HepG2 (cell line): Measurements from ENCODE around the gene DTNA. TPM values are rescaled to one million over a fixed set of nuclear protein-coding genes. Genes with fewer than 3 reads are reported as not detected.

Experiments used
- ATAC-seq: fragments of 200-7000 bp; cut with Tn5 transposase; 3 replicates; pipeline ENCODE4 v1.9.1; 2020; ENCODE audit warnings: mild to moderate bottlenecking, moderate library complexity
- BruUV-seq: library from RNA; stranded (reverse); fragments of 400-500 nt; replicated peaks from 2 replicates; lab custom pipeline; 2021; lab: Mats Ljungman, UMichigan
- CTCF ChIA-PET: fragments of 300-600 bp; formaldehyde crosslinking; extraction: SDS; loops from one replicate; lab custom pipeline; 2021; ENCODE audit warnings: low total read pairs, inconsistent platforms, low intra/inter-chr PET ratio; lab: Yijun Ruan, JAX
- POLR2A ChIA-PET: fragments of 350-600 bp; sonication (Branson Sonifier 250); formaldehyde crosslinking; loops from one replicate; lab custom pipeline; 2020; ENCODE audit warnings: antibody characterized with exemption, inconsistent platforms; lab: Yijun Ruan, JAX
- DNase-seq: peaks from one replicate; pipeline ENCODE4 v3.0.0-alpha.2; 2015; ENCODE audit warnings: low spot score
- FAIRE-seq: peaks from 3 replicates; lab custom pipeline; 2011; peaks lifted over from hg19 to GRCh38; lab: Jason Lieb, UNC
- H2AFZ ChIP-seq: one replicate; pipeline ENCODE4 v1.6.1; 2011; ENCODE audit warnings: low read length, inconsistent platforms
- H3K27ac ChIP-seq: fragments of 300-600 bp; 3 replicates; pipeline ENCODE4 v1.8.0; 2011; ENCODE audit warnings: mixed run types, mild to moderate bottlenecking, mixed read lengths, low read length, inconsistent platforms; ENCODE audit not compliant: insufficient read depth; ENCODE audit errors: extremely low read length
- H3K27me3 ChIP-seq, 2 experiments: fragments of 200-600 bp in 1 of 2; 2 replicates in 1 of 2; 3 replicates in 1 of 2; pipeline versions ENCODE4 v1.6.0 to v1.8.0; 2011; ENCODE audit warnings: low read length in 2 of 2, mild to moderate bottlenecking in 2 of 2, moderate library complexity in 2 of 2, inconsistent platforms in 1 of 2; ENCODE audit not compliant: insufficient read depth in 2 of 2, control insufficient read depth in 1 of 2
- H3K36me3 ChIP-seq, 2 experiments: fragments of 200-600 bp in 1 of 2; replicated peaks in 1 of 2; 2 replicates in 1 of 2; 3 replicates in 1 of 2; pipeline versions ENCODE4 v1.5.1 to v1.8.0; 2011; ENCODE audit warnings: low read length in 2 of 2, inconsistent platforms in 1 of 2; ENCODE audit not compliant: insufficient read depth in 2 of 2, control insufficient read depth in 1 of 2
- H3K4me1 ChIP-seq: 2 replicates; pipeline ENCODE4 v1.5.1; 2012; ENCODE audit warnings: low read length, inconsistent platforms; ENCODE audit not compliant: insufficient read depth
- H3K4me2 ChIP-seq: 2 replicates; pipeline ENCODE4 v1.6.0; 2011; ENCODE audit warnings: low read depth, low read length, inconsistent platforms
- H3K4me3 ChIP-seq, 3 experiments: fragments of 200-600 bp in 1 of 3; sonication (generic), shearing (Covaris generic) in 1 of 3; replicated peaks in 1 of 3; 2 replicates each; pipeline ENCODE4 v1.5.1; 2011 to 2016; ENCODE audit warnings: low read length in 3 of 3, inconsistent platforms in 2 of 3, low read depth in 2 of 3, mild to moderate bottlenecking in 2 of 3, control low read depth in 1 of 3, mixed read lengths in 1 of 3; ENCODE audit not compliant: insufficient read depth in 1 of 3
- H3K79me2 ChIP-seq: one replicate; pipeline ENCODE4 v1.6.1; 2011; ENCODE audit warnings: low read length, inconsistent platforms; ENCODE audit not compliant: insufficient read depth
- H3K9ac ChIP-seq: 2 replicates; pipeline ENCODE4 v1.6.0; 2011; ENCODE audit warnings: mild to moderate bottlenecking, low read depth, low read length, inconsistent platforms; ENCODE audit not compliant: insufficient read depth
- H3K9me3 ChIP-seq: 2 replicates; pipeline ENCODE4 v1.5.1; 2012; ENCODE audit warnings: mild to moderate bottlenecking, low read length
- H4K20me1 ChIP-seq: 2 replicates; pipeline ENCODE4 v1.6.0; 2011; ENCODE audit warnings: inconsistent platforms, mild to moderate bottlenecking, low read length, moderate library complexity; ENCODE audit not compliant: insufficient read depth
- ARNT ChIP-seq: fragments of 450-650 bp; IDR thresholded peaks from 2 replicates; pipeline ENCODE4 v1.6.1; 2017
- ARNT2 ChIP-seq: sonication (generic); formaldehyde crosslinking; IDR thresholded peaks from 2 replicates; pipeline ENCODE4 v1.8.0; 2022; ENCODE audit warnings: mild to moderate bottlenecking, low read depth, missing genetic modification reagents, moderate library complexity
- JUN ChIP-seq: sonication (generic); formaldehyde crosslinking; IDR thresholded peaks from 2 replicates; pipeline ENCODE4 v1.4.0; 2020; ENCODE audit warnings: mild to moderate bottlenecking, missing genetic modification reagents
- RAD21 ChIP-seq: fragments of 450-650 bp; formaldehyde crosslinking; IDR thresholded peaks from 2 replicates; pipeline ENCODE4 v1.5.0; 2020; ENCODE audit warnings: mild to moderate bottlenecking
- SRSF4 ChIP-seq: fragments of 200-400 bp; formaldehyde crosslinking; IDR thresholded peaks from one replicate; pipeline ENCODE4 v1.6.1; 2018; ENCODE audit warnings: mild to moderate bottlenecking, low read depth, low read length, moderate library complexity; ENCODE audit not compliant: poor library complexity, severe bottlenecking
- SUZ12 ChIP-seq: fragments of 150-350 bp; IDR thresholded peaks from 2 replicates; pipeline ENCODE4 v1.6.1; 2014; ENCODE audit warnings: low read depth, low read length
- TEAD3 ChIP-seq: optimal IDR thresholded peaks from 2 replicates; pipeline ENCODE3; 2016; ENCODE audit warnings: borderline replicate concordance
- ZNF20 ChIP-seq: sonication (generic); formaldehyde crosslinking; IDR thresholded peaks from 2 replicates; pipeline ENCODE4 v1.4.0; 2020; ENCODE audit warnings: mild to moderate bottlenecking, moderate library complexity, missing genetic modification reagents
- ZNF367 ChIP-seq: sonication (generic); formaldehyde crosslinking; IDR thresholded peaks from 2 replicates; pipeline ENCODE4 v1.4.0; 2020; ENCODE audit warnings: missing genetic modification reagents, borderline replicate concordance
- ZNF460 ChIP-seq: sonication (generic); formaldehyde crosslinking; IDR thresholded peaks from 2 replicates; pipeline ENCODE4 v1.5.1; 2020; ENCODE audit warnings: missing genetic modification reagents, mild to moderate bottlenecking, borderline replicate concordance
- ZNF552 ChIP-seq: sonication (generic); formaldehyde crosslinking; IDR thresholded peaks from 2 replicates; pipeline ENCODE4 v1.9.0; 2022; ENCODE audit warnings: missing genetic modification reagents, mild to moderate bottlenecking, borderline replicate concordance
- ZNF605 ChIP-seq: sonication (generic); formaldehyde crosslinking; IDR thresholded peaks from 2 replicates; pipeline ENCODE4 v1.8.0; 2022; ENCODE audit warnings: mild to moderate bottlenecking, missing genetic modification reagents
- WGBS: methylation state at CpG from one replicate; pipeline ENCODE4 v1.1.6; 2017; ENCODE audit warnings: low lambda C conversion rate; 5-methylcytosine and 5-hydroxymethylcytosine counted together
- in situ Hi-C: cut with HindIII; loops from 2 replicates; pipeline ENCODE4 v1.10.0; 2017; ENCODE audit warnings: low pct_unique_long_range_greater_than_20kb; ENCODE audit not compliant: extremely low pct_ligation_motif_present
- intact Hi-C: fragments of 100-400 bp; cut with micrococcal nuclease; formaldehyde crosslinking; loops from one replicate; pipeline ENCODE4 v1.10.0; 2022; ENCODE audit not compliant: unreplicated experiment
- polyA plus RNA-seq, 8 experiments: library from polyadenylated mRNA; depleted of rRNA in 3 of 8; stranded (reverse) in 7 of 8; unstranded in 1 of 8; fragments of >200 nt; fragmentation: Illumina TruSeq in 4 of 8; extraction: Trizol in 4 of 8; gene quantifications; 2 replicates each; pipeline versions ENCODE4 v1.2.1 to v1.2.3, GENCODE V29; 2011 to 2016; ENCODE audit warnings: low read depth in 4 of 8, missing spikeins in 1 of 8, mixed read lengths in 1 of 8; ENCODE audit not compliant: insufficient read depth in 1 of 8
- total RNA-seq, 5 experiments: library from RNA; depleted of rRNA; stranded (reverse); fragments of >200 nt; fragmentation: Illumina TruSeq; extraction: Trizol; gene quantifications; 2 replicates each; pipeline ENCODE4 v1.2.3, GENCODE V29; 2016; ENCODE audit warnings: low read depth in 1 of 5
- TF ChIP-seq, protein P1 (sequence below): IDR thresholded peaks from 2 replicates; pipeline ENCODE4 v1.6.1; 2016; ENCODE audit warnings: missing compliant biosample characterization, missing genetic modification reagents, borderline replicate concordance

Gene DTNA
- total and polyA plus RNA-seq, 2 of the 13 experiments (the other 11 are each of a cell fraction or from before 2014, with no cell fraction given) = 8.5 to 29.0 TPM

DNA sequence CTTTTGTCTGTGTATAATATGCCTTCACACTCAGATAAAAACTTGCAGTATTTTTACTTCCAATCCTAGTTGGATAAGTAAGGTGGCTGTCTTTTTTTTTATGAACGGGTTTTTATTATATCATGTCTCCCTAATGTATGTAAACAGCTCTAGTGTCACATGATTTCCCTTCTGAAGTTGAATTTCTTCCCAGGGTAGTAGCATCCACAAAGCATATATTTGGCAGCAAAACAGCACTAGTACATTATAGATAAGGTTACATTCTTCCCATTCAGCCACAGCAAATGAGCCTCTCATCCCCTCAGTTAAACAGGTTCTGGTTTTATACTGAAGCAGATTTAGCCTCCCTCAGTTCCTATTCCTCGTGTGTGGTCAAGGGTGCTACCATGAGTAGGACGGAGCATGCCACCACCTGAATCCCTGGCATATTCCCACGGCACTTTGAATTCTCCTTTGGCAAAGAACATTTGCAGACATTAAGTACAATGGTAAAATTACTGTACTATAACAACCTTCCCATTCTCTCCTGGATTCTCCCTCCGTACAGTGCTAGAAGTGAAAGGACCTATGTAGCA, 15.4 kb upstream of the DTNA start:
- Histone ChIP-seq H3K36me3 (no peaks in the 10 kb centered on the region), H3K79me2 (no peaks in the 10 kb centered on the region), H3K9me3 (no peaks in the 10 kb centered on the region), H2AFZ (no peak overlapping the region), H3K4me1 (peaks cover 13% of the 10 kb centered on the region), H3K4me2 (no peak overlapping the region), H3K27me3 (no peaks in the 10 kb centered on the region)
- intact Hi-C loops = no loop called here
- CTCF ChIA-PET = no interaction called here
- TF ChIP-seq ARNT (no peak), SUZ12 (no peak), SRSF4 (no peak), JUN (CRISPR knock-in tag) (no peak), ZNF605 (no peak), RAD21 (CRISPR knock-in tag) (no peak), TEAD3 (CRISPR knock-in tag) (no peak), ZNF367 (CRISPR knock-in tag) (no peak), ZNF20 (no peak), ARNT2 (CRISPR knock-in tag) (no peak), ZNF552 (CRISPR knock-in tag) (no peak), ZNF460 (no peak)
- TF ChIP-seq, protein P1, sequence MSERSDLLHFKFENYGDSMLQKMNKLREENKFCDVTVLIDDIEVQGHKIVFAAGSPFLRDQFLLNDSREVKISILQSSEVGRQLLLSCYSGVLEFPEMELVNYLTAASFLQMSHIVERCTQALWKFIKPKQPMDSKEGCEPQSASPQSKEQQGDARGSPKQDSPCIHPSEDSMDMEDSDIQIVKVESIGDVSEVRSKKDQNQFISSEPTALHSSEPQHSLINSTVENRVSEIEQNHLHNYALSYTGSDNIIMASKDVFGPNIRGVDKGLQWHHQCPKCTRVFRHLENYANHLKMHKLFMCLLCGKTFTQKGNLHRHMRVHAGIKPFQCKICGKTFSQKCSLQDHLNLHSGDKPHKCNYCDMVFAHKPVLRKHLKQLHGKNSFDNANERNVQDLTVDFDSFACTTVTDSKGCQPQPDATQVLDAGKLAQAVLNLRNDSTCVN = no peak
- TF ChIP-seq, all 625 proteins: peak for 0
- POLR2A ChIA-PET = no interaction called here
- WGBS = 91% methylated on average over 5 of the region's 5 CpGs
- Histone ChIP-seq H3K9ac (no peak overlapping the region), H4K20me1 (no peaks in the 10 kb centered on the region), H3K27ac (no peak overlapping the region), H3K4me3 (no peak overlapping the region)
- DNase-seq (no peak), FAIRE-seq (no peak), ATAC-seq (no peak)
- no TSS peak for BruUV-seq
- in situ Hi-C loops = no loop called here
